ENCODE measurements around the gene MEST. TPM values are rescaled to one million over a fixed set of nuclear protein-coding genes. Genes with fewer than 3 reads are reported as not detected.

MEST gene
- total and polyA plus RNA-seq, 8 donors: 17.0 to 56.4 (median 26.8) TPM

- H3K27me3 ChIP-seq: no peaks in the 10 kb centered on the region
- ATAC-seq: no peak
- FAIRE-seq: no peak
- 97% methylated on average over 3 of the region's 3 CpGs for WGBS, 2 donors
- no peaks in the 10 kb centered on the region for H3K9me3 ChIP-seq
- H3K36me3 ChIP-seq: no peaks in the 10 kb centered on the region
- no peak for DNase-seq
- TF ChIP-seq CTCF (IDR thresholded peaks at IDR 0.05): no peak
- no peak overlapping the region for H3K4me3 ChIP-seq
- H3K4me1 ChIP-seq: peaks cover 0 to 9% (median 0%) of the 10 kb centered on the region in 3 donors
- intact Hi-C loops (cut with DNase I): no loop called here
- no peak overlapping the region for H3K27ac ChIP-seq
Observed at GRCh38 chr7:130483031-130483430, 8.9 kb upstream of the MEST start.

GRCh38 chr7:130485734-130486113 is 6.2 kb upstream of the MEST start:
- Histone ChIP-seq H3K4me1 (peaks cover 0 to 36% (median 0%) of the 10 kb centered on the region in 3 donors), H3K27ac (peak overlapping the region in 3 of 4 donors; percentile 62 to 87 (median 80)), H3K27me3 (no peaks in the 10 kb centered on the region), H3K4me3 (peak overlapping the region; percentile 7 to 58 (median 53)), H3K36me3 (no peaks in the 10 kb centered on the region), H3K9me3 (no peaks in the 10 kb centered on the region)
- peak in 2 of 4 donors; percentile 4 to 6 for ATAC-seq
- no peak for FAIRE-seq
- 42 to 44% methylated on average over 11 of the region's 11 CpGs for WGBS, 2 donors
- intact Hi-C loops (cut with DNase I): no loop called here
- TF ChIP-seq CTCF (IDR thresholded peaks at IDR 0.05): no peak
- no peak for DNase-seq

DNA sequence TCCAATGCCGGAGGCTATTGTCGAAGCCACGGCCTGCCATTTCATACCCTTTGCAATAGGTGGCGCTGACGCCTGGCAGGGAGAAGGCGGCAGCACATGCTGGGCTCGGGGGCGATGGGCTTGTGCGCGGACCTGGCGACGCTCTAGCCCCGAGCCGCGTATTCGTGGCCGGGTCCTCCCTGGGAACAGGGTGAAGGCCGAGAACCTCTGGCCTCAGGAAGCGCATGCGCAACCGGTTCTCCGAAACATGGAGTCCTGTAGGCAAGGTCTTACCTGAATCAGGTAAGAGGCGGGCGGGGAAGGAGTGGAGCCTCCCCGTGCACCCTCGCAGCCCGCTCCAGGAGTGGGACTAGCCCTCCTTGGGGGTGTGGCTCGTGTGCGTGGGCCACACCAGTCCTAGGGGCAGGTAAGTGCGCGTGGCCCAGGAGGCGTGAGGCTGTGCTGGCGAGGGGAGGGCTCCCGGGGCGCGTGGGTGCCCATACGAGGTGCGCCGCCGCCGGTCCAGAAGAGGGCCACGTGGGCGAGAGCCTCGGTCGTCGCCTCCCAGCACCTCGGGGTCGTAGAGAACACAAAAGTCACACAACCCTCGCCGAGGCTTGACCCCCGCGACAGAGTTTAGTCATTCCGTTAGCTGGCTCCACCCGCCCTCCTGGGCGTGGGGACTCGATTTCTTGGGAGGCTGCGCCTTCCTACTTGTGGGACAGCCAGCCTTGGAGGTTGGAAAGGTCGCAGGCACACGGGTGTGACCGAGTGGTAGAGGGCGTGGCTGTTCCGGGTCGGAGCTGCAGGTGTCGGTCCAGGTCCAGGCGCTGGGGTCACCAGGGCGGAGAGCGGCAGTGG is 5.6 kb upstream of the MEST start:
- H3K9me3 ChIP-seq: no peaks in the 10 kb centered on the region
- DNase-seq: peak; percentile 91 to 99 (median 95)
- no peak for FAIRE-seq
- intact Hi-C loops (cut with DNase I): no loop called here
- H3K36me3 ChIP-seq: no peaks in the 10 kb centered on the region
- H3K4me3 ChIP-seq: peak overlapping the region; percentile 51 to 58 (median 54)
- no peaks in the 10 kb centered on the region for H3K27me3 ChIP-seq
- WGBS, 2 donors: 4 to 6% methylated on average over 67 of the region's 67 CpGs
- peak; percentile 70 to 86 (median 80) for TF ChIP-seq CTCF (IDR thresholded peaks at IDR 0.05)
- ATAC-seq: peak; percentile 92 to 95 (median 93)
- peaks cover 0 to 36% (median 0%) of the 10 kb centered on the region in 3 donors for H3K4me1 ChIP-seq
- peak overlapping the region; percentile 58 to 87 (median 71) for H3K27ac ChIP-seq

DNA sequence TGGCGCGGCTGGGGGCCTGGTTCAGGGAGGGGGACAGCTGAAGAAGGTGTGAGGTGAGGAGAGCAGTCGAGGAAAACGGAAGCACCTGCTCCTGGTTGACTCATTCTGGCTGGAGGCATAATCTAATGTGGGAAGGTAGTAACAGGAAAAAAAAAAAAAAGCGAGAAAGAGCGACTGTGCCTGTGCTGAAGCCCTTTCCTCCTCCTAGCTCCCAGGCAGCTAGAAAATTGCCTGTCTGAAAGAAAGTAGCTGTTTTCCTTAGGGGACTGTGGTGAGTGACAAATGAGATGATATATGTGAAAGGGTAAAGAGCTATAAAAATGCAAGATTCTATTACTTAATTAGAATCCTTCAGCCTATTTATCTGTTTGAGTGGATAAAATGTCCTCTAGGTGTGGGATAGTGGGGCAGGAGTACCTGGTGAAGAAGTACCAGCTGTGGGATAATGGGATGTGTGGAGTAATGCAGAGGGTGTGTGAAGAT is 4.9 kb upstream of the MEST start:
- H3K27me3 ChIP-seq: no peaks in the 10 kb centered on the region
- peak overlapping the region in 3 of 4 donors; percentile 62 to 87 (median 80) for H3K27ac ChIP-seq

More for the DNA sequence above, 4.9 kb upstream of the MEST start:
- no peak for FAIRE-seq
- WGBS, 2 donors: 7 to 10% methylated on average over 6 of the region's 6 CpGs
- peak in 3 of 4 donors; percentile 36 to 56 (median 38) for ATAC-seq
- DNase-seq: no peak
- Histone ChIP-seq H3K36me3 (no peaks in the 10 kb centered on the region), H3K4me3 (peak overlapping the region; percentile 51 to 58 (median 54)), H3K4me1 (peaks cover 0 to 36% (median 0%) of the 10 kb centered on the region in 3 donors), H3K9me3 (no peaks in the 10 kb centered on the region)
- TF ChIP-seq CTCF (IDR thresholded peaks at IDR 0.05): no peak
- intact Hi-C loops (cut with DNase I): no loop called here
